Kidney (tissue), 14 donors: Measurements from ENCODE around the gene SRRM2. TPM values are rescaled to one million over a fixed set of nuclear protein-coding genes. Genes with fewer than 3 reads are reported as not detected.

Experiments
- DNase-seq, 5 donors: peaks; one replicate each; pipeline ENCODE4 v3.0.0-alpha.2; 2013 to 2020
- FAIRE-seq: peaks from 2 replicates; lab custom pipeline; 2012; peaks lifted over from hg19 to GRCh38; lab: Jason Lieb, UNC
- H3K27ac ChIP-seq, 2 donors: one replicate each; pipeline ENCODE4 v1.7.0; 2013; ENCODE audit warnings: low read depth in 2 of 2, low read length in 2 of 2, inconsistent platforms in 1 of 2
- H3K27me3 ChIP-seq: one replicate; pipeline ENCODE4 v1.7.1; 2013; ENCODE audit warnings: low read length, inconsistent platforms; ENCODE audit not compliant: control insufficient read depth, insufficient read depth
- H3K36me3 ChIP-seq, 3 donors: one replicate each; pipeline versions ENCODE4 v1.7.0 to v1.7.1; 2013; ENCODE audit warnings: low read length in 3 of 3, control low read depth in 1 of 3, inconsistent platforms in 1 of 3; ENCODE audit not compliant: insufficient read depth in 3 of 3, control insufficient read depth in 2 of 3
- H3K4me1 ChIP-seq, 3 donors: one replicate each; pipeline versions ENCODE4 v1.7.0 to v1.7.1; 2013; ENCODE audit warnings: low read length in 3 of 3, inconsistent platforms in 1 of 3, low read depth in 1 of 3; ENCODE audit not compliant: control insufficient read depth in 2 of 3, insufficient read depth in 2 of 3
- H3K4me3 ChIP-seq, 3 donors: one replicate each; pipeline versions ENCODE4 v1.7.0 to v1.8.1; 2013; ENCODE audit warnings: low read length in 3 of 3, control low read depth in 1 of 3, inconsistent platforms in 1 of 3
- H3K9ac ChIP-seq, 3 donors: one replicate each; pipeline versions ENCODE4 v1.7.0 to v1.7.1; 2013; ENCODE audit warnings: low read length in 3 of 3, control low read depth in 1 of 3, inconsistent platforms in 1 of 3
- H3K9me3 ChIP-seq, 3 donors: one replicate each; pipeline versions ENCODE4 v1.7.0 to v1.7.1; 2013; ENCODE audit warnings: low read length in 3 of 3, control low read depth in 1 of 3, inconsistent platforms in 1 of 3; ENCODE audit not compliant: control insufficient read depth in 2 of 3, insufficient read depth in 1 of 3
- CTCF ChIP-seq: IDR thresholded peaks from 3 replicates; pipeline ENCODE4 v1.5.1; 2012; ENCODE audit warnings: mild to moderate bottlenecking, moderate library complexity, borderline replicate concordance; ENCODE audit not compliant: insufficient read depth; ENCODE audit errors: extremely low read depth
- intact Hi-C: fragments of 100-400 bp; cut with DNase I; formaldehyde crosslinking; loops from one replicate; pipeline ENCODE4 v1.11.1; 2022
- polyA plus RNA-seq: library from polyadenylated mRNA; stranded (reverse); fragments of 350-450 nt; fragmentation: Illumina TruSeq; extraction: RNeasy Lipid Tissue Mini Kit (QIAGEN cat#74804); gene quantifications from one replicate; pipeline ENCODE4 v1.2.3, GENCODE V29; 2014; ENCODE audit warnings: low read depth, low replicate concordance; ENCODE audit not compliant: insufficient read depth
- total RNA-seq: library from RNA; stranded (reverse); fragmentation: NEBNext Ultra II Directional; extraction: Animal tissue kit (Norgen Biotek cat#: 25700); gene quantifications from one replicate; pipeline ENCODE4 v1.2.1, GENCODE V29; 2021
- donor health status: control.
- donor health status: control.
- donor health status: control.
- donor health status: control.
- donor health status: control.
- donor health status: DM: yes; HTN: yes; CAD: no.
- donor health status: Normal renal cell carcinoma (clear cell type).

SRRM2 gene
- total and polyA plus RNA-seq, 2 donors from 2014 or later = 386 to 621 TPM

GRCh38 chr16:2764718-2765117, 12.3 kb downstream of the SRRM2 start:
- no peak for FAIRE-seq
- Histone ChIP-seq H3K9me3 (no peaks in the 10 kb centered on the region), H3K36me3 (peaks cover 41 to 99% (median 85%) of the 10 kb centered on the region in 3 donors), H3K9ac (no peak overlapping the region), H3K4me1 (no peaks in the 10 kb centered on the region), H3K27ac (no peak overlapping the region), H3K4me3 (no peak overlapping the region), H3K27me3 (no peaks in the 10 kb centered on the region)
- intact Hi-C loops = no loop called here
- no peak for TF ChIP-seq CTCF
- DNase-seq = peak in 1 of 5 donors; percentile 15

DNA sequence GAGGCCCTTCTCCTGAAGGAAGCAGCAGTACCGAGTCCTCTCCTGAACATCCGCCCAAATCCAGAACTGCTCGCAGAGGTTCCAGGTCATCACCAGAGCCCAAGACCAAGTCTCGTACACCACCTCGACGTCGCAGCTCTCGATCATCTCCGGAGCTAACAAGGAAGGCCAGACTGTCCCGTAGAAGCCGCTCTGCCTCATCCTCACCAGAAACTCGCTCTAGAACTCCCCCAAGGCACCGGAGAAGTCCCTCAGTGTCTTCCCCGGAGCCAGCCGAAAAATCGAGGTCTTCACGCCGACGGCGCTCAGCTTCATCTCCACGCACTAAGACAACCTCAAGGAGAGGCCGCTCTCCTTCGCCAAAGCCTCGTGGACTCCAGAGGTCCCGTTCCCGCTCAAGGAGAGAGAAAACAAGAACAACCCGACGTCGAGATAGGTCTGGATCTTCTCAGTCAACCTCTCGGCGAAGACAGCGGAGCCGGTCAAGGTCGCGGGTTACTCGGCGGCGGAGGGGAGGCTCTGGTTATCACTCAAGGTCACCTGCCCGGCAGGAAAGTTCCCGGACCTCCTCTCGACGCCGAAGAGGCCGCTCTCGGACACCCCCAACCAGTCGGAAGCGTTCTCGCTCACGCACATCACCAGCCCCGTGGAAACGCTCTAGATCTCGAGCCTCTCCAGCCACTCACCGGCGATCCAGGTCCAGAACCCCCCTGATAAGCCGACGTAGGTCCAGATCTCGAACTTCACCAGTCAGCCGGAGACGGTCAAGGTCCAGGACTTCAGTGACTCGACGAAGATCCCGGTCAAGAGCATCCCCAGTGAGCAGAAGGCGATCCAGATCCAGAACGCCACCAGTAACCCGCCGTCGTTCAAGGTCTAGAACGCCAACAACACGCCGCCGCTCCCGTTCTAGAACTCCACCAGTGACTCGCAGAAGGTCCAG, 13.3 kb downstream of the SRRM2 start:
- Histone ChIP-seq H3K27ac (no peak overlapping the region), H3K9me3 (no peaks in the 10 kb centered on the region), H3K9ac (no peak overlapping the region), H3K36me3 (peaks cover 34 to 99% (median 82%) of the 10 kb centered on the region in 3 donors), H3K27me3 (no peaks in the 10 kb centered on the region), H3K4me1 (no peaks in the 10 kb centered on the region), H3K4me3 (no peak overlapping the region)
- DNase-seq (peak in 1 of 5 donors; percentile 70), FAIRE-seq (no peak)
- intact Hi-C loops = no loop called here
- TF ChIP-seq CTCF = no peak

GRCh38 chr16:2766430-2767139, 14.1 kb downstream of the SRRM2 start:
- H3K27ac ChIP-seq = no peak overlapping the region
- H3K4me3 ChIP-seq = no peak overlapping the region
- H3K9me3 ChIP-seq = no peaks in the 10 kb centered on the region
- FAIRE-seq (no peak), DNase-seq (peak in 1 of 5 donors; percentile 56)
- H3K36me3 ChIP-seq = peaks cover 28 to 95% (median 78%) of the 10 kb centered on the region in 3 donors
- no peak for TF ChIP-seq CTCF
- H3K9ac ChIP-seq = no peak overlapping the region
- intact Hi-C loops = no loop called here
- no peaks in the 10 kb centered on the region for H3K4me1 ChIP-seq
- no peaks in the 10 kb centered on the region for H3K27me3 ChIP-seq
